DMS153 (cell line): Measurements from ENCODE around the gene LRP8.

Experiments
- DNase-seq: peaks from one replicate; lab custom pipeline; 2025; lab: John Stamatoyannopoulos, UW

LRP8 gene

GRCh38 chr1:53304527-53304926, 23.3 kb downstream of the LRP8 start:
- DNase-seq = no peak

GRCh38 chr1:53303726-53304515, 23.9 kb downstream of the LRP8 start:
- DNase-seq = no peak

GRCh38 chr1:53303243-53303642, 24.6 kb downstream of the LRP8 start:
- DNase-seq = no peak

DNA sequence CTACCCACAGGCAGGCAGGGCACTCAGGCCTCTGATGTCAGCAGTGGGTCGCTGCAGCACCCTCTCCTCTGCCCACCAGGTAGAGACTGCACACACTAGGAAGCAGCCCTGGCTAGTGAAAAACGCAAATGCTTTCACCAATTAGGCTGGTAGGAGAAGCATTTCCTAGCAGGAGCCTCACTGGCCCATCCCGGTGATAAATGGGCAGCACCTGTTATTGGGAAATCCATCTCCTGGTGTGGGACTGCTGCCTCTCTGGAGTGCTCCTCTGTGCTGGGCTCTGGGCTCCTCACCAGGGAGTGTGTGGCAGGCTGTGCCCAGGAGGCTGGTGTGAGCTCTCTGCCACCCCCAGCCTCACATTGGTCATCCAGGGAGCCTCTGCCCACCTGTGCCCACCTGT, 28.6 kb downstream of the LRP8 start:
- no peak for DNase-seq

- no peak for DNase-seq
These were observed 29.7 kb downstream of the LRP8 start for GRCh38 chr1:53298045-53298637.

GRCh38 chr1:53297195-53297594, 30.7 kb downstream of the LRP8 start:
- DNase-seq = no peak

- peak; percentile 10 for DNase-seq
These were observed 31.6 kb downstream of the LRP8 start for GRCh38 chr1:53296117-53296749.

GRCh38 chr1:53295726-53296116, 32.1 kb downstream of the LRP8 start:
- DNase-seq = peak; percentile 23

DNA sequence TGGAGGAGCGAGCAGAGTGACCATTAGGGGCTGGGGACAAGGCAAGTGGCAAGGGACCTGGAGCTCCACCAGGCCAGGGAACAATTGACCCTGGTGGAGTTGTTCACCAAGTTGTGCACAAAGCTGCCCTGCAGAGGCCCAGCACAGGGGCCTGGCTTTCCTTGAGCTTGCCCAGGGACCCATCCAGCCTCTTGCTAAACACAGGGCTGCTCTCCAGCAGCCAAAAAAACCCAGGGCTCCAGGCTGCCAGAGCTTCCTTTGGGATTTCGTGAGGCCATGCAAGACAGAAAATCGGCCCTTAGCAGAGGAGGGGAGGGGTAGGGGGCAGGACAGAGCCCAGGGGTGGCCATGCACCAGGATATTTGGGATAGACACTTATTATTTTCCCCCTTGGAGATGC, 32.6 kb downstream of the LRP8 start:
- DNase-seq = no peak

GRCh38 chr1:53294567-53294966, 33.3 kb downstream of the LRP8 start:
- DNase-seq = no peak

- no peak for DNase-seq
These were observed 33.8 kb downstream of the LRP8 start for GRCh38 chr1:53294061-53294460.

- DNase-seq = no peak
These were observed 34.7 kb downstream of the LRP8 start for GRCh38 chr1:53293123-53293522.

DNA sequence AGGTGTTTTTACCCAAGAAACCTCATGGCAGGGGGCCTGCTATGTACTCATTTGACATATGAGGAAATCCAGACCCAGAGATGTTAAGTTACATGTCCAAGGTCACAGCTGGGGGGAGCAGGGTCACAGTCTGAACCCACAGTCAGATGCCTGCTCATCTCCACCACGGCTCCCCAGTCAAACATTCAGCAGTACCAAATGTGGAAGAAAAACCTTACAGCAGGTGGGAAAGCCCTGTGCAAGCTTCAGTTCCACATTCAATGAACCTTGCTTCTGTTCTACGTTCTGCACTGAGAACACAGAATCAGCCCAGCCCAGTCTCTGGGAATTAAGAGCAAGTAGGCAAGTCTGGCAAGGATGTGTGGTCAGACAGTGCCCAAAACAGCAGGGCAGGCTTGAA, 35.2 kb downstream of the LRP8 start:
- no peak for DNase-seq

DNA sequence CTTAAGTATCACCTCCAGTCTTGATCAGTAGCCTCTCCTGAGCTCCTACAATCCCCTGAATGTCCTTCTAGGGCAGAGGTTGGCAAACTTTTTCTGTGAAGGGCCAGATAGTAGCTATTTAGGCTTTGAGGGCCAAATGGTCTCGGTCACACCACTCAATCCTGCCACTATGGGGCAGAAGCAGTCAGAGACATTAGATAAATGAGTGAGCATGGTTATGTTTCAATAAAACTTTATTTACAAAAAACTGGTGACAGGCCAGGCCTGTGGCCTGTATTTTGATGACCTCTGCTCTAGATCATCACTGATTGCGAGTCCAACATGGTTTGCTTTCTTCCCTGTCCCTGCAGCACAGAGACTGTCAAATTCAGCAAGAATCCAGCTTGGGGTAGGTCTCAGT, 36.3 kb downstream of the LRP8 start:
- DNase-seq = no peak

GRCh38 chr1:53288790-53289429, 39.0 kb downstream of the LRP8 start:
- no peak for DNase-seq

- DNase-seq = no peak
These were observed 39.7 kb downstream of the LRP8 start for GRCh38 chr1:53288002-53288789.

DNA sequence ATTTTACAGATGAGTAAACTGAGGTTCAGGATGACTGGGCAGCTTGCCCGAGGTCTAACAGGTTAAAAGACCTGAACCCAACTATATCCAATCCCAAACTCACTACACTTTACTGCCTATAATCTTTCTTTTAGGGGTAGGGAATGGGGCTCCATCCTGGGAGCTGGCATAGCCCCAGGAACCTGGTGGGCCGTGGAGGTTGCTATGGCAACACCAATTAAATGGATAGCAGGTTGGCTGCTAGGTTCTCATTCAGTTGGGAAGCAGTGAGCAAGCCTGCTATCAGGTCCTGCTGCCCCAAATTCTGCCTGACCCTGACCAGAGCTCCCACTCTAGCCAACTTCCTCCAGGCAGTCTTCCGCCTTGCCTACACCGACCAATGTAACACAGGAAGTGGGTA, 40.9 kb downstream of the LRP8 start:
- no peak for DNase-seq

DNA sequence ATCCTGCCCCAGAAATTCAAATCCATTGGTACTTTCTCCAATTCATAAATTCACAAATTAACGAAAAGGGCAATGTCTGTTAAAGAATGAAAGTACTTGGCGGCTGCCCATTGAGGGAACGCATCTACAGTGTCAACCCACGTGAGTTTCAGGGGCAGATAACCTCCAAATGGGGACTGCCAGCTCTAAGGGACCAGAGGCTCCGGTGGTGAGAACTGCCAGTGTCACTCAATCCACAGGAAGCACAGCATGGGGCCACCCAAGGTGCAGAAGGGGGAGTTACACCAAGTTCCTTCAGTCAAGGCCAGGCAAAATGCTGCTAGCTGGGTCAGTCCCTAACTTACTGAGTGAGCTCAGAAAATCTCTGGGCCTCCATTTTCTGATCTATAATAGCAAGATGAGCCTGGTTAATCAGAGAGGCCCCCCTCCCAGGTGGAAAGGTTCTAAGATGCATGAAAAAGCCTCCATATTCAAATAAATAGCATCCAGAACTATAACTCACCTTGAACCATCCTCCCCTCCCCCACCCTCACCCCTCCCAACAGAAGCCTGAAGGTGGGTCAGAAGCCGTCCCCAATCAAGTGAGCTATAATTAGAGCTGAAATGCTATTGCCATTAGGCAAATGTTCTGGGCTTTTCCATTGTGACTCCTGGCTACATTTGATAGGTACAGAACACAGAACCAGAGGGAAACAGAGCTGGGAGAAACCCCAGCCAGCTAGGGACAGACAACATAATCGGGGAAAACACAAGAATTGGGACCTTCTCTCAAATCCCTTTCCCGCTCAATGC, 41.7 kb downstream of the LRP8 start:
- no peak for DNase-seq

GRCh38 chr1:53285546-53285945, 42.3 kb downstream of the LRP8 start:
- no peak for DNase-seq

GRCh38 chr1:53284224-53285020, 43.4 kb downstream of the LRP8 start:
- DNase-seq = no peak
